HepG2 (cell line): ENCODE data around the gene PCBP4. TPM values are rescaled to one million over a fixed set of nuclear protein-coding genes. Genes with fewer than 3 reads are reported as not detected.

Experiments
- BRF2 ChIP-seq: sonication (generic); formaldehyde crosslinking; IDR thresholded peaks from 2 replicates; pipeline ENCODE4 v1.8.1; 2022; ENCODE audit warnings: mild to moderate bottlenecking, missing genetic modification reagents
- CREM ChIP-seq, 2 experiments: sonication (generic) in 1 of 2; formaldehyde crosslinking in 1 of 2; IDR thresholded peaks; 2 replicates each; pipeline versions ENCODE4 v1.4.0 to v1.6.1; 2016 to 2020; ENCODE audit warnings: antibody characterized with exemption in 1 of 2, mild to moderate bottlenecking in 1 of 2, missing genetic modification reagents in 1 of 2
- FOXK1 ChIP-seq: sonication (generic); formaldehyde crosslinking; IDR thresholded peaks from 2 replicates; pipeline ENCODE4 v1.4.0; 2020; ENCODE audit warnings: low read depth, missing genetic modification reagents, borderline replicate concordance
- GATAD1 ChIP-seq: IDR thresholded peaks from 2 replicates; pipeline ENCODE4 v1.6.1; 2016; ENCODE audit warnings: missing genetic modification reagents, missing compliant biosample characterization
- GPBP1L1 ChIP-seq: sonication (generic); formaldehyde crosslinking; IDR thresholded peaks from 2 replicates; pipeline ENCODE4 v1.5.0; 2020; ENCODE audit warnings: mild to moderate bottlenecking, missing genetic modification reagents
- MAX ChIP-seq: IDR thresholded peaks from 2 replicates; pipeline ENCODE4 v1.6.1; 2012; ENCODE audit warnings: inconsistent platforms
- MEF2D ChIP-seq: sonication (generic); formaldehyde crosslinking; IDR thresholded peaks from 2 replicates; pipeline ENCODE4 v1.5.1; 2020; ENCODE audit warnings: mild to moderate bottlenecking, missing genetic modification reagents
- NFE2 ChIP-seq: sonication (generic); formaldehyde crosslinking; IDR thresholded peaks from 2 replicates; pipeline ENCODE4 v1.4.0; 2020; ENCODE audit warnings: missing genetic modification reagents
- NR2F2 ChIP-seq: IDR thresholded peaks from 2 replicates; pipeline ENCODE4 v1.6.1; 2012; ENCODE audit warnings: low read depth, inconsistent platforms, borderline replicate concordance
- PCBP1 ChIP-seq: fragments of 200-400 bp; formaldehyde crosslinking; IDR thresholded peaks from 2 replicates; pipeline ENCODE4 v1.6.1; 2017; ENCODE audit warnings: mild to moderate bottlenecking, low read depth, low read length, borderline replicate concordance
- POLR2AphosphoS2 ChIP-seq: IDR thresholded peaks from 2 replicates; pipeline ENCODE4 v1.6.1; 2011; ENCODE audit warnings: low read depth, low read length, improper control_type of control experiment
- PTBP1 ChIP-seq: fragments of 200-400 bp; formaldehyde crosslinking; IDR thresholded peaks from 2 replicates; pipeline ENCODE4 v1.6.1; 2018; ENCODE audit warnings: low read length, low read depth; ENCODE audit not compliant: poor library complexity, severe bottlenecking
- RXRA ChIP-seq: sonication (generic); formaldehyde crosslinking; IDR thresholded peaks from 2 replicates; pipeline ENCODE4 v1.5.1; 2020; ENCODE audit warnings: missing genetic modification reagents
- SYNCRIP ChIP-seq: fragments of 200-400 bp; formaldehyde crosslinking; IDR thresholded peaks from 2 replicates; pipeline ENCODE4 v1.6.1; 2018; ENCODE audit warnings: mild to moderate bottlenecking, low read depth, low read length; ENCODE audit not compliant: insufficient read depth
- TCF12 ChIP-seq, 2 experiments: fragments of 450-650 bp in 1 of 2; sonication (generic) in 1 of 2; formaldehyde crosslinking in 1 of 2; IDR thresholded peaks; 2 replicates each; pipeline versions ENCODE4 v1.6.1 to v1.8.0; 2017 to 2022; ENCODE audit warnings: antibody characterized with exemption in 1 of 2, mild to moderate bottlenecking in 1 of 2, missing genetic modification reagents in 1 of 2, moderate library complexity in 1 of 2
- TRIM24 ChIP-seq: sonication (generic); formaldehyde crosslinking; IDR thresholded peaks from 2 replicates; pipeline ENCODE4 v1.8.0; 2022; ENCODE audit warnings: mild to moderate bottlenecking, missing genetic modification reagents
- XBP1 ChIP-seq: sonication (generic); formaldehyde crosslinking; IDR thresholded peaks from 2 replicates; pipeline ENCODE4 v1.5.0; 2020; ENCODE audit warnings: missing genetic modification reagents
- ZBTB4 ChIP-seq: sonication (generic); formaldehyde crosslinking; IDR thresholded peaks from 2 replicates; pipeline ENCODE4 v1.4.0; 2020; ENCODE audit warnings: missing genetic modification reagents, mild to moderate bottlenecking, borderline replicate concordance
- ZKSCAN5 ChIP-seq: sonication (generic); formaldehyde crosslinking; IDR thresholded peaks from 2 replicates; pipeline ENCODE4 v1.5.1; 2020; ENCODE audit warnings: mild to moderate bottlenecking, missing genetic modification reagents
- ZNF10 ChIP-seq: sonication (generic); formaldehyde crosslinking; IDR thresholded peaks from 2 replicates; pipeline ENCODE4 v1.4.0; 2020; ENCODE audit warnings: mild to moderate bottlenecking, low read depth, missing genetic modification reagents, borderline replicate concordance
- ZNF431 ChIP-seq: sonication (generic); formaldehyde crosslinking; IDR thresholded peaks from 2 replicates; pipeline ENCODE4 v1.9.0; 2022; ENCODE audit warnings: missing genetic modification reagents, low read depth, mild to moderate bottlenecking, borderline replicate concordance
- ZNF552 ChIP-seq: sonication (generic); formaldehyde crosslinking; IDR thresholded peaks from 2 replicates; pipeline ENCODE4 v1.9.0; 2022; ENCODE audit warnings: missing genetic modification reagents, mild to moderate bottlenecking, borderline replicate concordance
- ZNF562 ChIP-seq: sonication (generic); formaldehyde crosslinking; IDR thresholded peaks from 2 replicates; pipeline ENCODE4 v1.8.0; 2022; ENCODE audit warnings: missing genetic modification reagents, borderline replicate concordance
- ZNF564 ChIP-seq: sonication (generic); formaldehyde crosslinking; IDR thresholded peaks from 2 replicates; pipeline ENCODE4 v1.8.1; 2023; ENCODE audit warnings: mild to moderate bottlenecking, missing genetic modification reagents
- polyA plus RNA-seq, 8 experiments: library from polyadenylated mRNA; depleted of rRNA in 3 of 8; stranded (reverse) in 7 of 8; unstranded in 1 of 8; fragments of >200 nt; fragmentation: Illumina TruSeq in 4 of 8; extraction: Trizol in 4 of 8; gene quantifications; 2 replicates each; pipeline versions ENCODE4 v1.2.1 to v1.2.3, GENCODE V29; 2011 to 2016; ENCODE audit warnings: low read depth in 4 of 8, missing spikeins in 1 of 8, mixed read lengths in 1 of 8; ENCODE audit not compliant: insufficient read depth in 1 of 8
- total RNA-seq, 5 experiments: library from RNA; depleted of rRNA; stranded (reverse); fragments of >200 nt; fragmentation: Illumina TruSeq; extraction: Trizol; gene quantifications; 2 replicates each; pipeline ENCODE4 v1.2.3, GENCODE V29; 2016; ENCODE audit warnings: low read depth in 1 of 5

The PCBP4 gene
- total and polyA plus RNA-seq, 2 of the 13 experiments (the other 11 are each of a cell fraction or from before 2014, with no cell fraction given), result 36.8 to 51.3 TPM

- TF ChIP-seq MEF2D (CRISPR knock-in tag) (no peak), XBP1 (CRISPR knock-in tag) (no peak), GPBP1L1 (CRISPR knock-in tag) (no peak), RXRA (CRISPR knock-in tag) (no peak), NFE2 (CRISPR knock-in tag) (no peak), TCF12 (IDR thresholded peaks at IDR 0.05) (no peak), TCF12 (CRISPR knock-in tag; IDR thresholded peaks at IDR 0.05) (peak; percentile 61; the same call in 1 of the 2 replicates), ZNF552 (CRISPR knock-in tag) (no peak), ZKSCAN5 (CRISPR knock-in tag) (no peak), NR2F2 (no peak), ZNF431 (CRISPR knock-in tag) (no peak; the same call in 1 of the 2 replicates), PTBP1 (no peak), CREM (IDR thresholded peaks at IDR 0.05) (no peak), CREM (CRISPR knock-in tag; IDR thresholded peaks at IDR 0.05) (no peak), ZNF10 (CRISPR knock-in tag) (no peak), ZNF564 (CRISPR knock-in tag) (peak; percentile 53; the same call in 1 of the 2 replicates), SYNCRIP (no peak), ZBTB4 (no peak), POLR2AphosphoS2 (no peak), BRF2 (no peak), TRIM24 (CRISPR knock-in tag) (no peak), MAX (peak; percentile 47; the same call in 1 of the 2 replicates), ZNF562 (CRISPR knock-in tag) (no peak), PCBP1 (no peak), GATAD1 (no peak), FOXK1 (CRISPR knock-in tag) (no peak)
Measured at GRCh38 chr3:51974963-51975851, 8.0 kb upstream of the PCBP4 start, which contains the start of gene ABHD14A (continued).
